Peyer's patch (tissue), 4 donors: ENCODE measurements around the gene CYP2A6. TPM values are rescaled to one million over a fixed set of nuclear protein-coding genes. Genes with fewer than 3 reads are reported as not detected.
"Not testable (repeated sequence)": the region's sequence is repeated elsewhere in the genome, so short reads cannot be mapped to it uniquely, and the experiment has no call there.

Experiments used
- DNase-seq, 3 donors: peaks; one replicate each; pipeline ENCODE4 v3.0.0-alpha.2; 2017 to 2019
- H3K27ac ChIP-seq, 4 donors: fragments of 200-600 bp; sonication (generic); one replicate each; pipeline ENCODE4 v1.5.1; 2016 to 2019
- H3K27me3 ChIP-seq, 2 donors: fragments of 200-600 bp; sonication (generic); one replicate each; pipeline ENCODE4 v1.5.1; 2019
- H3K36me3 ChIP-seq, 3 donors: fragments of 200-600 bp; sonication (generic); one replicate each; pipeline ENCODE4 v1.5.1; 2016 to 2019
- H3K4me1 ChIP-seq, 4 donors: fragments of 200-600 bp; sonication (generic); one replicate each; pipeline ENCODE4 v1.5.1; 2016 to 2019
- H3K4me3 ChIP-seq, 4 donors: fragments of 200-600 bp; sonication (generic); 1 replicate in 3 of 4; 2 replicates in 1 of 4; pipeline ENCODE4 v1.5.1; 2016 to 2019; ENCODE audit warnings: mild to moderate bottlenecking in 1 of 4
- H3K9me3 ChIP-seq, 4 donors: fragments of 200-600 bp; sonication (generic); one replicate each; pipeline ENCODE4 v1.5.1; 2016 to 2019; ENCODE audit warnings: mild to moderate bottlenecking in 1 of 4
- POLR2A ChIP-seq, 2 donors: fragments of 450-650 bp; IDR thresholded peaks; one replicate each; pipeline ENCODE4 v1.5.1; 2017; ENCODE audit warnings: antibody characterized with exemption in 2 of 2, mild to moderate bottlenecking in 2 of 2, moderate library complexity in 2 of 2
- total RNA-seq, 4 donors: library from RNA; depleted of rRNA; stranded (reverse); fragments of >200 nt; gene quantifications; one replicate each; pipeline ENCODE4 v1.1.0, GENCODE V29; 2016
- TF ChIP-seq, protein P1 (sequence below), 6 experiments: fragments of 450-650 bp in 4 of 6; fragments of 200-600 bp in 2 of 6; sonication (generic) in 1 of 6; IDR thresholded peaks; one replicate each; pipeline ENCODE4 v1.5.1; 2017 to 2019; ENCODE audit warnings: antibody characterized with exemption in 6 of 6, mild to moderate bottlenecking in 3 of 6, moderate library complexity in 1 of 6

Gene CYP2A6
- total RNA-seq, 4 donors from 2014 or later = not detected

DNA sequence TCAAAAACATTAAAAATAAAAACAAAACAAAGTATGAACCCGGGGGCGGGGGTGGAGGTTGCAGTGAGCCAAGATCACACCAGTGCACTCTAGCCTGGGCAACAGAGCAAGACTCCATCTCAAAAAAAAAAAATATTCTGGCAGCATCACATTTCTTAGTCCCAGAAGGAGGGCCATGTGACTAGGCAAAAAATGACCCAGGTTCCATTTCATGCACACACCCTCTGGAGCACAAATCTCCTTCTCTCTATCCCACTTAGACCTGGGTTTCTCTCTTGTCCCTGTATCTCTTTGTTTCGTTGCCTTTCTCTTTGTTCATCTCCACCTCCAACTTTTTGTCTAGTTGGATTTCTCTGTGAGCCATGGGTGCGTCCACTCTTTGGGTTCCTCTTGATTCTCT is 37.9 kb upstream of the CYP2A6 start:
- H3K27ac ChIP-seq = no peak overlapping the region
- H3K4me1 ChIP-seq = no peaks in the 10 kb centered on the region
- no peak for DNase-seq
- no peaks in the 10 kb centered on the region for H3K9me3 ChIP-seq
- TF ChIP-seq, protein P1, sequence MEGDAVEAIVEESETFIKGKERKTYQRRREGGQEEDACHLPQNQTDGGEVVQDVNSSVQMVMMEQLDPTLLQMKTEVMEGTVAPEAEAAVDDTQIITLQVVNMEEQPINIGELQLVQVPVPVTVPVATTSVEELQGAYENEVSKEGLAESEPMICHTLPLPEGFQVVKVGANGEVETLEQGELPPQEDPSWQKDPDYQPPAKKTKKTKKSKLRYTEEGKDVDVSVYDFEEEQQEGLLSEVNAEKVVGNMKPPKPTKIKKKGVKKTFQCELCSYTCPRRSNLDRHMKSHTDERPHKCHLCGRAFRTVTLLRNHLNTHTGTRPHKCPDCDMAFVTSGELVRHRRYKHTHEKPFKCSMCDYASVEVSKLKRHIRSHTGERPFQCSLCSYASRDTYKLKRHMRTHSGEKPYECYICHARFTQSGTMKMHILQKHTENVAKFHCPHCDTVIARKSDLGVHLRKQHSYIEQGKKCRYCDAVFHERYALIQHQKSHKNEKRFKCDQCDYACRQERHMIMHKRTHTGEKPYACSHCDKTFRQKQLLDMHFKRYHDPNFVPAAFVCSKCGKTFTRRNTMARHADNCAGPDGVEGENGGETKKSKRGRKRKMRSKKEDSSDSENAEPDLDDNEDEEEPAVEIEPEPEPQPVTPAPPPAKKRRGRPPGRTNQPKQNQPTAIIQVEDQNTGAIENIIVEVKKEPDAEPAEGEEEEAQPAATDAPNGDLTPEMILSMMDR (IDR thresholded peaks at IDR 0.05) = no peak
- no peak for TF ChIP-seq POLR2A (IDR thresholded peaks at IDR 0.05)
- no peak overlapping the region for H3K4me3 ChIP-seq
- no peaks in the 10 kb centered on the region for H3K27me3 ChIP-seq
- no peaks in the 10 kb centered on the region for H3K36me3 ChIP-seq

DNA sequence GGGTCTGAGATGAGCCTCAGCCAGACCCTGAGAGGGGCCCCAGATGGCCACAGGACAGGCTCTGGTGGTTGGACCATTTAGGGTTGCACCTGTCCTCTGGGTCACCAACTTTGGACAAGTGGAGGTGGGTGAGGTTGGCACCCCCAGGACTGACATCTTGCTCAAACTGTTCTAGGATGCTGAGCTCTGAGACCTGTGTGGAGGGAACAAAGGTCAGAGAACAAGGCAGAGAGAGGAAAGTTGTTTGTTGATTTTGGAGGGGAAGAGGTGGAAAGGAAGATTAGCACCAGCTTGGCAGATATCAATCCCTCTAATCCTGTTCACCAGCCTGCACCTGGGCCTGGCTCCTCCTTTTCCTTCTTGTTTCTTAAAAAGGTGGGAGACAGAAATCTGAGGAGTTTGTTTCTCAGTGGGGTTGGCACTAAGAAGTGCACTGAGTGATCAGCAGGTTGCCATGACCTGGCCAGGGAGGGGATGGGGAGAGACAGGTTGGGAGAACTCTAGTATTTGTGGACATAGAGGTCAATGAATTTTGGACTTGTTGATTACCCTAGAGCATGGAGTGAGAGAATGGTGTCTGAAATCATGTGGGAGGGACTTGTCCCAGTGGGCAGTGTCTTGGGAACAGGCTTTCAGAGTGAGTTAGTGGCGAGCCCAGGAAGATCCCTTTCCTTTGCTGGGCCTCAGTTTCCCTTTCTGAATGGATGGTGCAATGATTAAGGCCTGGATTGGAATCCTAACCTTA is 34.1 kb upstream of the CYP2A6 start:
- H3K36me3 ChIP-seq, H3K4me3 ChIP-seq, H3K9me3 ChIP-seq, DNase-seq, H3K27me3 ChIP-seq, H3K4me1 ChIP-seq, H3K27ac ChIP-seq: not testable (repeated sequence)

DNA sequence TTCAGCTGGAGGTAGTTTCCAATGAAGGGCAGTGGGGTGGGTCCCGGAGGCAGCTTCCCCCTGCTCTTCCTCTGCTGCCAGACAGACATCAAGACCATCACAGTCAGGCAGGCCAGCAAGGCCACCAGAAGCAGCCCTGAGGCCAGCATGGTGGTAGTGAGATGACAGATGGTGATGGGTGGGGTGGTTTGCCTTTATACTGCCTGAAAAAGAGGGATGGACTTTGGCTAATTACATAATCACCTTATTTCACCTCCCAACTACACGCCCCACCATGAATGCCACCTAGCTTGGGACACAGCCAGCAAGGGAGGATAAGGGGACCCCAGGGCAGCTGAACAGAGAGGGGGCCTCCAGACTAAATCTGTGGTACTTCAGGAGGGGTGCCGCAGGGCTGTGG is 31.8 kb upstream of the CYP2A6 start, which contains the start of gene CYP2A7:
CYP2A7 (minus strand) TSS at position 170 of the 400 bp plus-strand sequence; CDS start at position 149, 21 bp downstream.
- peak in 1 of 3 donors; percentile 46 for DNase-seq

DNA sequence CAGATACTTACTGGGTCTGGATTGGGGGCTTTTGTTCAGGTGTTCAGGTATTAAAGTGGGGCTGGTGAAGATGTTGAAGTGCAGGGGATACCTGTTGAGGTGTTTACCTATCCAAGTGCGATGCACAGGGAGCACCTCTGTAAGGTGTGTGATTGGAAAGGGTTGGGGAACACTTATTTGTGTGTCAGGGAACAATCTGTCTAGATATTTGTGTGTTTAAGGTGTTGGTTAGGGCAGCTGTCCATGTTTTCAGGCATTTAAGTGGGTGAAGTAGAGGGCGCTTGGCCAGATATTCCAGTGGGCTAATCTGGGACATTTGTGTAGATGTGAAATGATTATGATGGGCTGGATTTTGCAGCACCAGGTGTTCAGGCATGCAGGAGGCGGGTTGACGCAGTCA is 29.1 kb upstream of the CYP2A6 start:
- H3K27ac ChIP-seq, DNase-seq, H3K9me3 ChIP-seq, H3K36me3 ChIP-seq, H3K4me3 ChIP-seq, H3K27me3 ChIP-seq, H3K4me1 ChIP-seq: not testable (repeated sequence)

More for the DNA sequence above, 31.8 kb upstream of the CYP2A6 start, which contains the start of gene CYP2A7:
- not testable (repeated sequence) for H3K9me3 ChIP-seq, H3K27ac ChIP-seq, H3K36me3 ChIP-seq, H3K4me1 ChIP-seq, H3K4me3 ChIP-seq, H3K27me3 ChIP-seq

DNA sequence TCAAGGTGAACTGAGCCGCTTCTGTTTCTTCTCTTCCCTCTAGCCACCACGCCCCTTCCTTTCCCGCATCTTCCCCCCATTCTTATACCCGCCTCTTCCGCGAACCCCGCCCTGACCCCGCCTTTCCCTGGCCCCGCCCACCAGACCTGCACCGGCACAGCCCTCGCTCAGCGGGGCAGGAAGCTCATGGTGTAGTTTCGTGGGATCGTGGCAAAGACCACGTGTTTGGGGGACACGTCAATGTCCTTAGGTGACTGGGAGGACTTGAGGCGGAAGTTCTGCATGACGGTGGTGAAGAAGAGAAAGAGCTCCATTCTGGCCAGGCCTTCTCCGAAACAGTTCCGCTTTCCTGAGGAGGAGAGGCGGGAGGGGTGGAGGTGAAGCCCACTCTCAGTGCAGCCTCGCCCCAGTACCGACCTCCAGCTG is 25.3 kb upstream of the CYP2A6 start:
- not testable (repeated sequence) for H3K4me3 ChIP-seq, H3K9me3 ChIP-seq, H3K27me3 ChIP-seq, H3K4me1 ChIP-seq, H3K36me3 ChIP-seq, H3K27ac ChIP-seq
- DNase-seq = peak; percentile 59 to 95 (median 69)

DNA sequence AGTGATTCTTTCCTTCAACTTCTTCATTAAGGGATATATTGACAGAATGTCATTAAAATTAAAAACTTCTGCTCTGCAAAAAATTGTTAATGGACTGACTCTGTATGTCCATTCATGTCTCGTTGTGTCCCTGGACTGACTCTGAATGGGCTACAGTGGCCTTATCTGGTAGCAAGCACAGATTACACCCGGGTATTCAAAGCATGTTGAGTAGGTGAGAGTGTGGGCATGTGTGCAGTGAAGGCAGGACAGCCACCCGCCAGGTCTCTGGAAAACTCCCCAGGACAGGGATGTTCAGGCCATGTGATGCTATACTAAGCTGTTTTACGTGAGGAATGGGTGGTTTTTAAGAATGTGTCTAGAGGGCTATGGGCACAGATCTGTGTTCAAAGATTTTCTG is 24.6 kb upstream of the CYP2A6 start:
- not testable (repeated sequence) for H3K27me3 ChIP-seq

DNA sequence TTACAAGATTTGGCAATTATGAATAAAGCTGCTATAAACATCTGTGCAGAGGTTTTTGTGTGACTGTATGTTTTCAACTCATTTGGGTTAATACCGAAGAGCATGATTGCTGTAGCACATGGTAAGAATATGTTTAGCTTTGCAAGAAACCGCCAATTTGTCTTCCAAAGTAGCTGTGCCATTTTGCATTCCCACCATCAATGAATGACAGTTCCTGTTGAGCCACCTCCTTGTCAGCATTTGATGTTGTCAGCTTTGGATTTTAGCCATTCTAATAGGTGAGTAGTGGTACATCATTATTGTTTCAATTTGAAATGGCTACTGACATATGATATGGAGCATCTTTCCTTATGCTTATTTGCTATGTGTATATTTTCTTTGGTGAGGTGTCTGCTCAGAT is 23.6 kb upstream of the CYP2A6 start:
- H3K4me1 ChIP-seq, H3K36me3 ChIP-seq, H3K27me3 ChIP-seq, H3K9me3 ChIP-seq, H3K27ac ChIP-seq, DNase-seq, H3K4me3 ChIP-seq: not testable (repeated sequence)

More for the DNA sequence above, 24.6 kb upstream of the CYP2A6 start:
- H3K4me1 ChIP-seq, H3K4me3 ChIP-seq, H3K36me3 ChIP-seq, H3K9me3 ChIP-seq, DNase-seq, H3K27ac ChIP-seq: not testable (repeated sequence)

DNA sequence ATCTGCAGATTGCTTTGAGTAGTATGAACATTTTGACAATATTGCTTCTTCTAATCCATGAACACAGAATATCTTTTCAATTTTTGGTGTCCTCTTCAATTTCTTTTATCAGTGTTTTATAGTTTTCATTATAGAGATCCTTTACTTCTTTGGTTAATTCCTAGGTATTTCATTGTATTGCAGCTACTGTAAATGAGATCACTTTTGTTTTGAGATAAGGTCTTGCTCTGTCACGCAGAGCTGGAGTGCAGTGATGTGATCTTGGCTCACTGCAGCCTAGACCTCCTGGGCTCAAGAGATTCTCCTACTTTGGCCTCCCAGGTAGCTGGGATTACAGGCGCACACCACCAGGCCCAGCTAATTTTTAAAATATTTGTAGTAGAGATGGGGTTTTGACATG is 22.0 kb upstream of the CYP2A6 start:
- H3K27ac ChIP-seq = no peak overlapping the region
- no peaks in the 10 kb centered on the region for H3K27me3 ChIP-seq
- no peak for DNase-seq
- no peak overlapping the region for H3K4me3 ChIP-seq
- no peaks in the 10 kb centered on the region for H3K9me3 ChIP-seq
- H3K36me3 ChIP-seq = no peaks in the 10 kb centered on the region
- no peak for TF ChIP-seq POLR2A (IDR thresholded peaks at IDR 0.05)
- TF ChIP-seq, protein P1 (IDR thresholded peaks at IDR 0.05) = no peak
- no peaks in the 10 kb centered on the region for H3K4me1 ChIP-seq

DNA sequence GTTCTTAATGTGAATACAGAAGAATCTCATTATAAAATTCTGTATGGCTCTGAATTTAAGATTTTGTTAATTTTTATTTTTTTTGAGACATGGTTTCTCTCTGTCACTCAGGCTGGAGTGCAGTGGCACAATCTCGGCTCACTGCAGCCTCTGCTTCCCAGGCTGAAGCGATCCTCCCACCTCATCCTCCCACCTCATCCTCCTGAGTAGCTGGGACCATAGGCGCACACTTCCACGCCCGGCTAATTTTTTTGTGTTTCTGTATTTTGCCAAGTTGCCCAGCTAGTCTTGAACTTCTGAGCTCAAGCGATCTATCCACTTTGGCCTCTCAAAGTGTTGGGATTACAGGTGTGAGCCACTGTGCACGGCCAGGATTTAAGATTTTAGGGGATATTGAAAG is 17.5 kb upstream of the CYP2A6 start:
- H3K4me1 ChIP-seq = no peaks in the 10 kb centered on the region
- no peak for DNase-seq
- H3K27me3 ChIP-seq = no peaks in the 10 kb centered on the region
- no peak overlapping the region for H3K27ac ChIP-seq
- H3K36me3 ChIP-seq = no peaks in the 10 kb centered on the region
- H3K9me3 ChIP-seq = no peaks in the 10 kb centered on the region
- H3K4me3 ChIP-seq = no peak overlapping the region
- TF ChIP-seq, protein P1 (IDR thresholded peaks at IDR 0.05) = no peak
- TF ChIP-seq POLR2A (IDR thresholded peaks at IDR 0.05) = no peak

DNA sequence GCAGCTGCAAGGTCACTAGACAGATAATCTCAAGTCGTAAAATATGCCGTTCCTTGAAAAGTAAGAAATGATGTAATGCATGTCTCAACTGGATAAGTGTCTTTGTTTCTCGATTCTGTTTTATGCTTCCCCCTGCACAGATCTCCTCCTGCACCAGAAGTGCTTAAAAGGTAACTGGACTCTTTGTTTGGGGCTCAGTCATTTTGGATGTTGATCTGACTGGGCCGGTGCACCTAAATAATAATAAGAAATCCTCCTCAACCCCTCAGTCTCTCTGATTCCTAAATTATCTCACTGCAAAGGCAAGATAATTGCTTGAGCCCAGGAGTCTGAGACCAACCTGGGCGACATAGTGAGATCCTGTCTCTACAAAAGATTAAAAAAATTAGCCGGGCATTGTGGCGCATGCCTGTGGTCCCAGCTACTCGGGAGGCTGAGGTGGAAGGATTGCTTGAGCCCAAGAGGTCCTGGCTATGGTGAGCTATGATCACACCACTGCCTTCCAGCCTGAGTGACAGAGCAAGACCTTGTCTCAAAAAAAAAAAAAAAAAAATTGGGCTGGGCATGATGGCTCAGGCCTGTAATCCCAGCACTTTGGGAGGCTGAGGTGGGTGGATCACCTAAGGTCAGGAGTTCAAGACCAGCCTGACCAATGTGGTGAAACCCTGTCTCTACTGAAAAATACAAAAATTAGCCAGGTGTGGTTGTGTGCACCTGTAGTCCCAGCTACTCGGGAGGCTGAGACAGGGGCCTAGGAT is 14.7 kb upstream of the CYP2A6 start:
- H3K36me3 ChIP-seq, H3K4me3 ChIP-seq, H3K27ac ChIP-seq, H3K27me3 ChIP-seq, H3K4me1 ChIP-seq, DNase-seq, H3K9me3 ChIP-seq: not testable (repeated sequence)
